8988T (cell line): ENCODE measurements around the gene ZBTB42.

Source experiments
- DNase-seq: peaks from one replicate; pipeline ENCODE4 v3.0.0; 2011

The ZBTB42 gene

DNA sequence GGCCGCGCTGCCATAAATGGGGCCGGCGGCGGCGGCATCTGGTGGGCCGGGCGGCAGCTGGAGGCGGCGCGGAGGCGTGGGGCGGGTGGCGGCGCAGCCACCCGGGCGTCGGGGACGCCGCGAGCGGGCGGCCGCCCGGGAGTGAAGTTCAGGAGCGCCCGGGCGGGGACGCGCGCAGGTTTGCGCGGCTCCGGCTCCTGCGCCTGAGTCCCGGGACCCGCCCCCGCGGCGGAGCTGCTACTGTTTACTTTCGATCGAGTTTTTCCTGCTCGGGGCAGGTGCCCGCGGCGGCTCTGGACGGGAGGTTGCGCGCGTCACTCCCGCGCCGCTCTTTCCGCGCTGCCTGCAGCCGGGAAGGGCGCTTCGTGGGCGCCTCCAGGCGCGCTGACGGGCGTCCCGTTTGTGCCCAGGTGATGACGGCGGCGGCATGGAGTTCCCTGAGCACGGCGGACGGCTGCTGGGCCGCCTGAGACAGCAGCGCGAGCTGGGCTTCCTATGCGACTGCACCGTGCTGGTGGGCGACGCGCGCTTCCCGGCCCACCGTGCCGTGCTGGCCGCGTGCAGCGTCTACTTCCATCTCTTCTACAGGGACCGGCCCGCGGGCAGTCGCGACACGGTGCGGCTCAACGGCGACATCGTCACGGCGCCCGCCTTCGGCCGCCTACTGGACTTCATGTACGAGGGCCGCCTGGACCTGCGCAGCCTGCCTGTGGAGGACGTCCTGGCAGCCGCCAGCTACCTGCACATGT is at the start of gene ZBTB42:
Gene ZBTB42, plus strand, starts transcription at position 331 of the 749 bp plus-strand sequence. Its CDS starts 97 bp downstream, at position 428.
- peak; percentile 92 for DNase-seq

DNA sequence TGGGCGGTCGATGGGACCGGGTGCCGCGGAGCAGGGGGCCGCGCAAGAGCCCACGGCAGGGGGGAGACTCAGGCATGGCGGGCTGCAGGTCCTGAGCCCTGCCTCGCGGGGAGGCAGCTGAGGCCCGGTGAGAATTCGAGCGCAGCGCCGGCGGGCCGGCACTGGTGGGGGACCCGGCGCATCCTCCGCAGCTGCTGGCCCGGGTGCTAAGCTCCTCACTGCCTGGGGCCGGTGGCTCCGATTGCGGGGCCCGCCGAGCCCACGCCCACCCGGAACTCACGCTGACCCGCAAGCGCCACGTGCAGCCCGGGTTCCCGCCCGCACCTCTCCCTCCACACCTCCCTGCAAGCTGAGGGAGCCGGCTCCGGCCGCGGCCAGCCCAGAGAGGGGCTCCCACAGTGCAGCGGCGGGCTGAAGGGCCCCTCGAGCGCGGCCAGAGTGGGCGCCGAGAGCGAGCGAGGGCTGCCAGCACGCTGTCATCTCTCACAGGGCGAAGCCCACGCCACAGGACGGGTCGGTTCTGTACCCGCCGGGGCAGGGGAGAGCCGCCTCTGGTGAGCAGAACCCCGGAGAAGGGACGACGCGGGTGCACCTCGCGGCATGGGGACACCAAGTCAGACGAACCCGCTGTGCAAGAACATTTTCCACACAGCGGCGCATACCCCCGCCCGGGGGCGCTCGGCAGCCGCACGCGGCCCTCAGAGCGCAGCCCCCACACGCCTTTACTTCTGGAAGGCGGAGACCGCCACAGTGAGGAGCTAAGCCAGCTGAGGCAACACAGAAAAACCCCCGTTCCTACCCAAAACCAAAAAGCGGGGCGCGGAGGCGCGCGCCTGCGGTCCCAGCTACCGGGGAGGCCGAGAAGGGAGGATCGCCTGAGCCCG is 49.1 kb upstream of the ZBTB42 start:
- DNase-seq = no peak

DNA sequence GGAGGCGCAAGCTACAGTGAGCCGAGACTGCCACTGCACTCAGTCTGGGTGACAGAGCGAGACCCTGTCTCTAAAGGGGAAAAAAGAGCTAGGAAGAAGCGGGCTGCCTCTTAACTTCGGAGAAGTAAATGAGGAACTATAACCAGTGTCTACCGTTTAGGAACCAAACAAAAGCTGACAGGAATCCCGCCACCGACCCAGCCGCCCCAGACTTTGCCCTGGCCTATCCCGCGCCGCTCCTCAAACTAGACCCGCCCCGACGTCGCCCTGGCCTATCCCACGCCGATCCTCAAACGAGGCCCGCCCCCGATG is 48.5 kb upstream of the ZBTB42 start:
- peak; percentile 96 for DNase-seq

DNA sequence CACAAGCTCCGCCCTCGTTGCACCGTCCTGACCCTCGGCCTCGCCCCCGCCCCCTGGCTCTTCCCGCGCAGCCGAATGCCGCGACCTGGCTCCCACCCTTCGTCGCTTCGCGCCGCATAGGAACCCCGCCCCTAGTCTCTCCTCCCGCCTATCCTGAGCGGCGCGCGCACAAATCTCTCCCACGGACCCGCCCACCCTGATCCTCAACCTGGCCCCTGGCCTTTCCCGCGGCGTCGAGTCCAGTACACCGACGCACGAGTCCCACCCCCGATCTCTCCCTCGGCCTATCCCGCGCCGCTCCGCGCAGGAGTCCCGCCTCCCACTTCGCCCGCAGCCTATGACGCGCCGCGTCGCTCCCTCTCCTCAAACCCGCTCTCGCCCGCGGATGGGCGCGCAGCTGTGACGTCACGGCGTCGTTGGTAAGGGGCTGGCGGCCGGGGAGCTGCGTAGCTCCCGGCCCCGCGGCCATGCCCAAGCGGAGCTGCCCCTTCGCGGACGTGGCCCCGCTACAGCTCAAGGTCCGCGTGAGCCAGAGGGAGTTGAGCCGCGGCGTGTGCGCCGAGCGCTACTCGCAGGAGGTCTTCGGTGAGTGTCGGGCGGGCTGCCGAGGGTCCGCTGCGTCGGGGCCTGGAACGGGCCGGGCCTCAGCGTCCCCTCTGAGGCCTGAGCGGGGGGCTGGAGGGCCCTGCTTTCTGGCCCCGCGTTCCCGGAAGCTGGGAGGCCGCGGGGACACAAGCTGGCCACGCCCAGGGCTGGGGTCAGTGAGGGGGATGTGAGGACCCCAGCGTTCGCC is 48.0 kb upstream of the ZBTB42 start, which contains the start of gene SIVA1:
Gene SIVA1, plus strand, starts transcription at position 413 of the 793 bp plus-strand sequence. Its CDS starts 55 bp downstream, at position 468.
- peak; percentile 98 for DNase-seq

DNA sequence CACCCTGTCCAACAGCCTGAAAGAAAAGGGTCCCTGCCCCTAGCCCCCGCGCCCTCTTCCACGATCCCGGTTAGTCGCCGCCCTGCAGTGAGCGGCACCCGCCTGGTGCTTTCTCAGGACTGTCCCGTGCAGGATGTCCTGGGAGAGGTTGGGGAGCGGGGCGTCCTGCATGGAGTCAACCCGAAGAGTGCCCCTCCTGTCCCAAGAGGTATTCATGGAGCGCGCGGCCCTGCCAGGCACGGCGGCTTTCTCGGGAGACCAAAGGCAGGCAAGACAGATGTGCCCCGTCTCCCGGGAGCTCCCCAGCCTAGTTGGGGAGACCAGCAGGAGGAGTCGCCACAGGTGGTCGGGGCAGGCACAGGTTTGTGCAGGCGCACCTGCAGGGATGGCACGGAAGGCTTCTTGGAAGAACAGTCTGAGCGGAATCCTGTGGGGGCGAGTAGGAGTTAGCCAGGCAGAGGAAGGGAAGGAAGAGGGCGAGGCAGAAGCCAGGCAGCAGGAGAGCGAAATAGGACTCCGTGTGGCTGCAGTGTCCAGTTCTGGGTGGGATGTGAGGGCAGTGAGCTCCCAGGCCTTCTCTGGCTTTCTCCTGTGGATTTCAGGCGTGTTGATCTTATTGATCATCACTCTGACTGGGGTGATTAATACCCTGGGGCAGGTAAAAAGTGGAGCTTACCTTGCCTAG is 47.2 kb upstream of the ZBTB42 start:
- DNase-seq = no peak

DNA sequence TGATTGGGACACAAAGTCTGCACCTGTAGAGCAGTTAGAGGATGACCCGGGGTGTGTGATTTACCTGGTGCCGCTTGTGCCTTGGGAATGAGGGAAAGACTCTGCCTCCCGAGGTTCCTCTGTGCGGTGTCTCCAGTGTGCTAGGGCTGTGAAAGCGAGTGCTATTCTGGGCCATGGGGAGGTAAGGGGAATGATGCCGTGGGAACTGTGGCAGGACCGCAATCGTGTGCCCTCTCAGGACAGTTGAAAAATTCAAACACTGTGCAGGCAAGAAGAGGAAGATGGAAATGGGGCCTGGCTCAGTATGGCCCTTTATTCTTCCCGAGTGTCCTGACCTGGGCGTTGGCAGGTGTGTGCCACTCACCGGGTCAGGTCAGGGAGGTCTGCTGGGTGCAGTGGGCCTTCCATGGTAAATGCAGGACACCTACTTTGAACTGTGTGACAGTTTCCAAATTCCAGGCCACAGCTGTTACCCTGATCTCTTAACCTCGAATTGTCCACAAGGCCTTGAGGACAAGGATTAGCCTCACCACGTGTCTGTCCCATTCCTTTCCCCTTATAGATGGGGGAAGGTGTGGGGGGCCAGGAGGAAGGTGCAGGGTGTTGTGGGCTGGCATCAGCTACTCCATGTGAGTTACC is 46.6 kb upstream of the ZBTB42 start:
- no peak for DNase-seq

DNA sequence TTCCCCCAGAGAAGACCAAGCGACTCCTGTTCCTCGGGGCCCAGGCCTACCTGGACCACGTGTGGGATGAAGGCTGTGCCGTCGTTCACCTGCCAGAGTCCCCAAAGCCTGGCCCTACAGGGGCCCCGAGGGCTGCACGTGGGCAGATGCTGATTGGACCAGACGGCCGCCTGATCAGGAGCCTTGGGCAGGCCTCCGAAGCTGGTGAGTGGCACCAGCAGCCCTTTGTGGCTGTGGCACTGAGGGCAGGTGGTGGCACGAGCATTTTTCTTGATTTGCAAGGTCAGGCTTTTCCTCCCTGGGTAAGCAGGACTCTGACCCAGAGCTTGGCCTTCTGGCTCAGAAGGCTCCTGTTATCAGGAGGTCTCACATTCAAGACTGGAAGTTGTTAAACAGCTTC is 45.3 kb upstream of the ZBTB42 start:
- DNase-seq = no peak

DNA sequence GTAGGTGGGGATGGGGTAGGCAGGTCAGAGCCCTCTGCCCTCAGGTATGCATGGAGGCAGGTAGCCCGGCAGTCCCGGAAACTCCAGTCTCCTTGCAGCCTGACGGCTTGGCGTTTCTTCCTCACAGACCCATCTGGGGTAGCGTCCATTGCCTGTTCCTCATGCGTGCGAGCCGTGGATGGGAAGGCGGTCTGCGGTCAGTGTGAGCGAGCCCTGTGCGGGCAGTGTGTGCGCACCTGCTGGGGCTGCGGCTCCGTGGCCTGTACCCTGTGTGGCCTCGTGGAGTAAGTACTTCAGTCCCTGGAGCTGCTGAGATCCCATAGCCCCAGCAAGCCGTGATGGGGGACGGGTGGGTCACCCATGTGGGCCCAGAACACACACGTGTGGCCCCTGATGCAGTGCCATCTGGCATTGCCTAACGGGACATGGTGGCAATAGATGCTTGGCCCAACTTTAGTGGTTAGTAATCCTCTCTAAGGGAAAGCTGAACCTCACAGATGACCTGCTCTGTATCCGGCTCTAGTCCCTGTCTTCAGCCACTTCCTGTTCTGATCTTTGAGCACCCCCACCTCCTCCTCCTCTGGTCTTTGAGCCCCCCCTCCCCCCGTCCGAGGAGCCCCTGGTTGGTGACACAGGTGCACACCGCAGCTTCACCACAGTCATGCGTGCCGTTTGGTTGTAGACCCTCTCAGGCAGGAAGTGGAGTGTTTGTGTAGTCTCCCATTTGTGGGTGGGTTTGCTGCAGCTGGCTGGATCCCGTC is 44.2 kb upstream of the ZBTB42 start:
- no peak for DNase-seq

DNA sequence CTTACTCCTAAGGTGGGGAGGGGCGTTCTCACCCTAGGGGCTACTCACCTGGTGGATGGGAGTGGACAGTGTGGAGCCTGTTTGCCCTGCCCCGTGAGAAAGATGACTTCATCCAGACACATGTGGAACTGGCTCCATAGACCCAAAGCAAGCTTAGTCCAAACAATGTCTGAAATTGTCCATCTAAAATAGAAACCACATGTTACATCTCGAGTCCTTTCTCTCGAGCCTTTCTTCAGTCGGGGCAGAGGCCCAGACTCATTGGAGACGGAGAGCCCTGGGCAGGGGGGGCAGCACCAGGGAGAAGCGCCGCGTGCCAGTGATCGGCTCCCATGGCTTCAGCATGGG is 43.7 kb upstream of the ZBTB42 start:
- DNase-seq = no peak

DNA sequence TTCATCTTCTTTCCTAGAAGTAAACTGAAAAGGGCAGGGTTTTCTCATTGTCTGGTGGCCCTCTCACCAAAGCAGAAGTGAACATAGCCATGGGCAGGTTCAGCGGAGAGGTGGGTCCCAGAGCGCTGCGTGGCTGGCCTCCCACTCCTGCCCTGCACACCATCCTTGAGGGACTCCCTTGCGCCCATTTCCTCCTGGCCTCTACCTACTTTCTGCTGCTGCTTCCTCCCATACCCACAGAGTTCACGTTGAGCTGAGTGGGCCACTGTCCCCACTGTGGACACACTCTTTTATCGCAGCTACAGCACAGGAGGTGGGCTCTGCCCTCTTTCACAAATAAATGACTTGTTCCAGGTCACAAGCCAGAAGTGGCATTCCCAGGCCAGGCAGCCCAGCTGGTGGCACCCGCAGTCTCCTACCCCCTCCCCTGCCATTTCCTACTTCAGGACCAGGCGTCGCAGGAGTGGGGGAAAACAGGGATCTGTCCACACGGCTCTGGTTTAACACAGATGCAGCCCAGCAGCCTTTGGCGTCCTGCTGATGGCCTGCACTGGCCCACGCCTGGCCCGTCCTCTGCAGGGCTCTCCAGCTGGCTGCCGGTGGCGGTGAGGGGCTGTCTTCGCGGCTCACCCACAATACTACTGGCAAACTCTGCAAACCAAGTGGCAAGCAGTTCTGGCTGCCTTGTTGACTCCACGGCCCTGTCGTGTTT is 43.1 kb upstream of the ZBTB42 start:
- no peak for DNase-seq

DNA sequence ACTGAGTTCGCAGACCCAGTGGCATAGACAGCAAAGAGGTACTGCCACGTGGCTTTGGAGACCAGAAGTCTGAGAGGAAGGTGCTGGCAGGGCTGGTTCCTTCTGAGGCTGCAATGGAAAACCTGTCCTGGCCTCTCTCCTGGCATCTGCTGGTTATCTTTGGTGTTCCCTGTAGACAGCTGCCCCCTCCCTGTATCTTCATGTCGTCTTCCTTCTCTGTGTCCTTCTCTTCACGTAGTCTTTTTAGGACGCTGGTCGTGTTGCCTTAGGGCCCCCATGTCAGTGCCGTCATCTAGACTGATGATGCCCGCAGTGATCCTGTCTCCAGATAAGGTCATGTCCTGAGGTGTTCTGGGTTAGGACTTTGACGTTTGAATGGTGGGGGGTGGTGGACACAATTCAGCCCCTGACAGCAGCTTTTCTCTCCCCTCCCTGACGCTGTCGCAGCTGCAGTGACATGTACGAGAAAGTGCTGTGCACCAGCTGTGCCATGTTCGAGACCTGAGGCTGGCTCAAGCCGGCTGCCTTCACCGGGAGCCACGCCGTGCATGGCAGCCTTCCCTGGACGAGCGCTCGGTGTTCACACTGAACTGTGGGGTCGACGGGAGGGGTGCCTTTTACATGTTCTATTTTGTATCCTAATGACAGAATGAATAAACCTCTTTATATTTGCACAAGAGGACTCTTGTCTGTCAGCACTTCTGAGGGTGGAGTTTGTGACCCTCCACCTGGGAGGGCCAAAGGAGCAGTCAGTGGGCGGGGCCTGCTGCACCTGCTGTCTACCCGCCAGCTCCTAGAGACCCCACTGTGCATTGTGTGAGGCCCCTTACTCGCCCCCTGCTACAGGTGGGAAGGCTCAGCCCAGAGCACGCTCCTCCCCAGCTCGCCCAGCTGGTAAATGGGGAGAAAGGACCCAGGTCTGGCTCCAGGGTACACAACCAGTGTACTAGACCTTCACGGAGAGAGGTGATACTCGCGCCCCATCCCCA is 41.6 kb upstream of the ZBTB42 start:
- no peak for DNase-seq

DNA sequence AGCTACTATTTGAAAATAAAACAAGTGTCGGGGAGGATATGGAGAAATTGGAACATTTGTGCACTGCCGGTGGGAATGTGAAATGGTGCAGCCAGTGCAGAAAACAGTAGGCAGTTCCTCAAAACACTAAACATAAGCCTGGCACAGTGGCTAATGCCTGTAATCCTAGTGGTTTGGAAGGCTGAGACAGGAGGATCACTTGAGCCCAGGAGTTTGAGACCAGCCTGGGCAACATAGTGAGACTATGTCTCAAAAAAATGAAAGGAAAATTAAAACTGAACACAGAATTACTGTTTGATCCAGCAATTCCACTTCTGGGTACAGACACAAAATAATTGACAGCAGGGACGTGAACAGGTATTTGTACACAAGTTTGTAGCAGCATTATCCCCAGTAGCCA is 35.4 kb upstream of the ZBTB42 start:
- no peak for DNase-seq

DNA sequence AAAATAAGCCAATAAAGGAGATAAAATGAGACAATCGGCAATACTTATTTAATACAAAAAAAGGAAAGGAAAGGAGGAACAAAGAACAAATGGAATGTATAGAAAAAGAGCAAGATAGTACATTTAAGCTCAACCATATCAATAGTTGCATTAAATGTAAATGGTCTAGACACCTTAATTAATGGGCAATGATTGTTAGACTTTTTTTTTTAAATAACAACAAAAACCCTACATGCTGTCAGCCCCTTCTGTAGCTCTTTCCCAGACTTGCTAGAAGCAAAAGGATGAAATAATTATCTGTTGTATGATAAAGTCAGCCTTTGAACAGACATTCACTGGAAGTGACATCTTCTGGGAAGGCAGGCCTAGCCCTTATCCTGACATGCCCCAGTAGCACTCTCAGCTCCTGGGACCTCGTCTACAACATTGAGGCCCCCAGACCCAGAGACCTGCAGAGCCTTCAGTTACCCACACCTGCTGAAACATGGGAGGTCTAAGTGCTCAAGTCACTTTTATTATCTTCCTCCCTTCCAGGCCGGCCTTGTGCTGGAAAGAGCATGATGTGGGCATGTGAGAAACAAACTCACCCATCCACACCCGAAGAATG is 34.5 kb upstream of the ZBTB42 start:
- DNase-seq = no peak

DNA sequence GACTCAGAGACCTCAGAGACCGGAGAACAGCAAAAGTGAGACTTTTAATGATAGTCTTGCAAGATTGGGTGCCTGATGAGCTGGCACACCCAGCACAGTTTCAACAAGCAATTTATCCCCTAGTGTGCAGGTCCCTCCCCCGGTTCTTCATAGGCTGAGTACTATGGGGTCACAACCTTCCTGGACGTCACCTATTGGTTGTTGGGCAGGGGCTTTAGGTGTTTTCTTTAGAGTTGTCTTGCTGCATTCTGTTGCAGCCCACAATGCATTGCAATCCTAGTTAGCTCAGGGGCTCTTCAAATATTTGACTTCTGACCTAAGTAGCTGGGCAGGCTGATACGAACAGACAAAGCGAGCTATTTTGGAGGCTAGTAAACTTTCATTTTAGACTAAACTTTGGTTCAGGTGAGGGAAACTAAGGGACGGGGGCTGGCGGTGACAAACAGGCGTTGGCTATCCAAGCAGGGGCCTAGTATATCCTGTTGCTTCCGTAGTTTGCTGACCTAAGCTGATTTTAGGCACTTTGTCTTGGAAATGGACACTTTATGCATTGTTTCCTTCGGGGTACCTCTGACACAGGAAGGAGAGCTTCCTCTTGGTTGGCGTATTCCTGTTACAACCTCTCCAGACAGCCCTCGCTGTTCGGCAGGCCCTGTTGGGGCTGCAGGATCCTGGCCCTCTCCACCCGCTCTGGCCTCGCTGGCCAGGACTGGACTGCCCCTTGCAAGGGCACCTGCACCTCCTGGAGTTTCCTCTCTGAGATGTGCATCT is 33.9 kb upstream of the ZBTB42 start:
- DNase-seq = no peak

DNA sequence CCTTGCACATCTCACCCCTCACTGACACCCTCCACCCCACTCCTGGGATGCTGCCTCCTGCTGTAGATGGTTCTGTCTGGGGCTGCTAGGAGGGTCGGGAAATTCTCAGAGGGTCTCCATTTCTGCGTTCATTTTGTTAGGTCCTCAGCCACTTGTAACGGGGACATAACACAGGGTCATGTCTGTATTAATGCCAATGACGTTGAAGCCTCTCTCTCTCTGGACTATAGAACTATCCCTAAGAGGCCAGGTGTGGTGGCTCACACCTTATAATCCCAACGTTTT is 33.3 kb upstream of the ZBTB42 start:
- no peak for DNase-seq

DNA sequence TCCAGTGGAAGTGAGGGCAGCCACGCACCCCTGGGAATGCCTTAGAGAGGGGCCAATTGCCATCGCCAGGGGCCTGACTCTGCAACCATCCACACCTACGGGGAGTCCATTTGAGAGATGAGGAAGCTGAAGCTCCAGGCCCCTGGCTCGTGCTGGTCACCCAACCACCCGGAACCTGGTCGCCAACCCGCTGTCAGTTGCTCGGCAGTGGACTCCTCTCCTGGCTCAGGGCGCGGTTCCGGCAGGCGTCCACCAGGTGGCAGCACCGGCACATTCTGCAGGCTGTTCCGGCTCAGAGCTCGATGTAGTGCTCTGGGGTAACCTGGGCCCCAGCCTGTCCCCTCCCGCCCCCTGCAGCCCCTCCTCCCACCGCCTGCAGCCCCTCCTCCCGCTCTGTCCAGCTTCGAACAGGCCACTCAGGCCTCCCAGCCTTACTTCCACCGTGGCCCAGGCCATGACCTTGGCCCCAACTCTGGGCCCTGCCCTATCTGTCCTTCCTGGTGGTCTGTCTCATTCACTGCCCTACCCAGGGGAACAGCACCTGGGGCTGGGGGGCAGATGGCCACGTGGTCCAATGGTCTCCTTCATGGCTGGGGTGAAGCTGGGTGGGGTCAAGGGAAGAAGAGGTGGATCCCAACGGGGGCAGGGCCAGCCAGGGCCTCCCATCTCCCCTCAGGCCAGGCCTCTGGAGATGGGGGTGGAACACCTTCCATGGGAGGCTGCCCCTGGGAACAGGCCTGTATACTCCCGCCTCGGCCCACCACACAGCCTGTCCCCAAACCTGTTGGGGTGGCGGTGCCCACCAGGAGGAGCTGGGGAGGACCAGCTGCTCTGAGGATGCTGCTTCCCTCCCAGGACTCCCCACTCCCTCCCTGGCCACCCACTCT is 32.2 kb upstream of the ZBTB42 start:
- DNase-seq = peak; percentile 72

DNA sequence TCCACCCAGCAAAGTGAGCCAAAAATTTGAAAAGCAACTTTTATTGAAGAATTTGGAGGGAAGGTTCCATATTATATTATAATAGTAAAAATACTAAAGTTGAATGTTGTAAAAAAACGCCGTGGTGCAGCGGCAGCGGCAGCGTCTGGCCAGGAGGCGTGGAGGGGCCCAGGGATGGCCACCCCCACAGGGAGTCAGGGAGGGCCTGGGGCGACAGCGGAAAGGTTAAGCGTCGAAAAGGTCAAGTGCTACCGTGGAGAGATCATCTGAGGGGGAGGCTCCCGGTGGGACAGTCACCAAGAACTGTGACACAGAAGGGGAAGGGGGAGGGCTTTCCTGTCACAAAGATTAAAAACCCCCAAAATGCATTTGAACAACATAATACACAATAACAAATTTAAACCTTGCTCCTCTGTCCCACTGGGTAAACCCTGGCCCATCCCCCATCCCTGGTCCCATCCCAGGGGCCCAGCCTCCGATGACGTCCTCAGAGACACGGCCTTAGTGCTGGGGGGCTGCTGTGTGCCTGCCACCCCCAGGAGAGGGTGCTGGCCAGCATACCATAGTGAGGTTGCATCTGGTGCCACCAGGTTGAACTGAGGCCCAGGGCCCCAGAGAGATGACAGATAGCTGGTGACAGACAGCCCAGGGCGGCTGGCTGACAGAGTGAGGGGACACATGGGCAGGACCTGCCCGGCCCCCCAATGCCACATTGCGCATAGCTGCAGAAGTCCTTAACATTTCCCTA is 31.4 kb upstream of the ZBTB42 start:
- no peak for DNase-seq
